Ascending aorta (tissue), 2 donors: ENCODE measurements around the gene APC2. TPM values are rescaled to one million over a fixed set of nuclear protein-coding genes. Genes with fewer than 3 reads are reported as not detected.

Source experiments
- DNase-seq, 2 donors: peaks; one replicate each; pipeline ENCODE4 v3.0.0-alpha.2; 2019; ENCODE audit warnings: low spot score in 2 of 2
- H3K27ac ChIP-seq, 2 donors: fragments of 200-600 bp; sonication (generic); one replicate each; pipeline ENCODE4 v1.5.1; 2016 to 2017; ENCODE audit warnings: mild to moderate bottlenecking in 1 of 2
- H3K27me3 ChIP-seq: fragments of 200-600 bp; sonication (generic); one replicate; pipeline ENCODE4 v1.5.1; 2017
- H3K36me3 ChIP-seq, 2 donors: fragments of 200-600 bp; sonication (generic); one replicate each; pipeline ENCODE4 v1.5.1; 2016
- H3K4me1 ChIP-seq, 2 donors: fragments of 200-600 bp; sonication (generic); one replicate each; pipeline ENCODE4 v1.5.1; 2016 to 2017; ENCODE audit warnings: mild to moderate bottlenecking in 1 of 2
- H3K4me3 ChIP-seq, 2 donors: fragments of 200-600 bp; sonication (generic); one replicate each; pipeline ENCODE4 v1.5.1; 2016 to 2017; ENCODE audit warnings: mild to moderate bottlenecking in 1 of 2
- H3K9me3 ChIP-seq, 2 donors: fragments of 200-600 bp; sonication (generic); one replicate each; pipeline ENCODE4 v1.5.1; 2016
- CTCF ChIP-seq, 3 experiments: fragments of 200-600 bp in 2 of 3; fragments of 450-650 bp in 1 of 3; sonication (generic) in 2 of 3; IDR thresholded peaks; one replicate each; pipeline ENCODE4 v1.5.1; 2016 to 2019; ENCODE audit warnings: antibody characterized with exemption in 3 of 3, mild to moderate bottlenecking in 1 of 3, moderate library complexity in 1 of 3
- intact Hi-C: fragments of 100-400 bp; cut with DNase I; formaldehyde crosslinking; loops from one replicate; pipeline ENCODE4 v1.15.1; 2023
- total RNA-seq: library from RNA; depleted of rRNA; stranded (reverse); fragments of >200 nt; gene quantifications from one replicate; pipeline ENCODE4 v1.1.0, GENCODE V29; 2016

The APC2 gene
- total RNA-seq, 1 donor from 2014 or later: not detected

- Histone ChIP-seq H3K27ac (peak overlapping the region; percentile 96), H3K4me1 (peaks cover 31 to 33% of the 10 kb centered on the region in 2 donors), H3K27me3 (no peaks in the 10 kb centered on the region), H3K4me3 (peak overlapping the region; percentile 95 to 99), H3K36me3 (peaks cover 0 to 4% of the 10 kb centered on the region in 2 donors), H3K9me3 (no peaks in the 10 kb centered on the region)
- intact Hi-C loops: loop anchor here (2.0 kb wide), 1 partner anchor 131 kb away; no protein-coding TSS in a partner anchor
- no peak for TF ChIP-seq CTCF (IDR thresholded peaks at IDR 0.05)
- no peak for DNase-seq
Measured at GRCh38 chr19:1409204-1410005, 40.5 kb upstream of the APC2 start.

GRCh38 chr19:1410136-1410786, 39.7 kb upstream of the APC2 start:
- Histone ChIP-seq H3K27ac (peak overlapping the region in 1 of 2 donors; percentile 47), H3K4me3 (peak overlapping the region in 1 of 2 donors; percentile 99), H3K27me3 (no peaks in the 10 kb centered on the region), H3K4me1 (peaks cover 31 to 36% of the 10 kb centered on the region in 2 donors), H3K9me3 (no peaks in the 10 kb centered on the region), H3K36me3 (peaks cover 0 to 4% of the 10 kb centered on the region in 2 donors)
- no peak for DNase-seq
- no peak for TF ChIP-seq CTCF (IDR thresholded peaks at IDR 0.05)
- intact Hi-C loops: no loop called here

GRCh38 chr19:1410789-1411188, 39.1 kb upstream of the APC2 start:
- peaks cover 0 to 4% of the 10 kb centered on the region in 2 donors for H3K36me3 ChIP-seq
- H3K9me3 ChIP-seq: no peaks in the 10 kb centered on the region
- intact Hi-C loops: no loop called here
- H3K4me1 ChIP-seq: peaks cover 33 to 40% of the 10 kb centered on the region in 2 donors
- TF ChIP-seq CTCF (IDR thresholded peaks at IDR 0.05): no peak
- H3K4me3 ChIP-seq: no peak overlapping the region
- no peak for DNase-seq
- H3K27ac ChIP-seq: peak overlapping the region; percentile 34 to 47
- no peaks in the 10 kb centered on the region for H3K27me3 ChIP-seq

- H3K27me3 ChIP-seq: no peaks in the 10 kb centered on the region
- no peaks in the 10 kb centered on the region for H3K9me3 ChIP-seq
- DNase-seq: no peak
- peak overlapping the region; percentile 34 to 47 for H3K27ac ChIP-seq
- intact Hi-C loops: no loop called here
- TF ChIP-seq CTCF (IDR thresholded peaks at IDR 0.05): no peak
- H3K36me3 ChIP-seq: peaks cover 0 to 4% of the 10 kb centered on the region in 2 donors
- H3K4me1 ChIP-seq: peaks cover 41 to 48% of the 10 kb centered on the region in 2 donors
- no peak overlapping the region for H3K4me3 ChIP-seq
Measured at GRCh38 chr19:1411255-1412191, 38.4 kb upstream of the APC2 start.

GRCh38 chr19:1412323-1412923, 37.5 kb upstream of the APC2 start:
- no peak for DNase-seq
- no peak for TF ChIP-seq CTCF (IDR thresholded peaks at IDR 0.05)
- intact Hi-C loops: no loop called here
- Histone ChIP-seq H3K36me3 (peaks cover 0 to 4% of the 10 kb centered on the region in 2 donors), H3K4me1 (peaks cover 43 to 54% of the 10 kb centered on the region in 2 donors), H3K4me3 (no peak overlapping the region), H3K27ac (peak overlapping the region; percentile 21 to 34), H3K27me3 (no peaks in the 10 kb centered on the region), H3K9me3 (no peaks in the 10 kb centered on the region)
